Measurements from ENCODE around the gene SCUBE3.

DNA sequence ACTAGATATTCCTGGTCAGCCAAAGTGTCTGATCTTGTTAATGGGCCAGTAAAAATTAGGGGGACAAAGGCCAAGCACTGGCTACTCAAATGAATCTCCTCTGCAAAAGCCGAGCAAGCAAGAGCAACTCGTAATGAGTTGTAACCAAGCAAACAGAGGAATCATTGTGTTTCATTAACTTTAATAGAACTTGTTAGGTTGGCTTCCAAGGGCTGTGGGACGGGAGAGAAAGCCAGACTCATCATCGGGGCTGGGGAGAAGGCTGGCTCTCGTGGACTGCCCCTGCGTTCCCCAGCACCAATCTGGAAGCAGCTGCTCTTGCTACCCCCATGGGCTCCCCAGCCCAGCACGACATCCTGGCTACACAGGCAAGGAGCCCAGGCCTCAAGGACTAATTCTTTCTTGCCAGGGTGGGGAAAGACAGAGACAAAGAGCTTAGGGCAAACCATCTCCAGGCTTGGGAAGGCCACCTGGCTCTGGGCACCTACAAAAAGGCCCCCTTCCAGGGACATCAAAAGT, 10.5 kb upstream of the SCUBE3 start:
- TF ChIP-seq, protein P1, sequence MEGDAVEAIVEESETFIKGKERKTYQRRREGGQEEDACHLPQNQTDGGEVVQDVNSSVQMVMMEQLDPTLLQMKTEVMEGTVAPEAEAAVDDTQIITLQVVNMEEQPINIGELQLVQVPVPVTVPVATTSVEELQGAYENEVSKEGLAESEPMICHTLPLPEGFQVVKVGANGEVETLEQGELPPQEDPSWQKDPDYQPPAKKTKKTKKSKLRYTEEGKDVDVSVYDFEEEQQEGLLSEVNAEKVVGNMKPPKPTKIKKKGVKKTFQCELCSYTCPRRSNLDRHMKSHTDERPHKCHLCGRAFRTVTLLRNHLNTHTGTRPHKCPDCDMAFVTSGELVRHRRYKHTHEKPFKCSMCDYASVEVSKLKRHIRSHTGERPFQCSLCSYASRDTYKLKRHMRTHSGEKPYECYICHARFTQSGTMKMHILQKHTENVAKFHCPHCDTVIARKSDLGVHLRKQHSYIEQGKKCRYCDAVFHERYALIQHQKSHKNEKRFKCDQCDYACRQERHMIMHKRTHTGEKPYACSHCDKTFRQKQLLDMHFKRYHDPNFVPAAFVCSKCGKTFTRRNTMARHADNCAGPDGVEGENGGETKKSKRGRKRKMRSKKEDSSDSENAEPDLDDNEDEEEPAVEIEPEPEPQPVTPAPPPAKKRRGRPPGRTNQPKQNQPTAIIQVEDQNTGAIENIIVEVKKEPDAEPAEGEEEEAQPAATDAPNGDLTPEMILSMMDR (IDR thresholded peaks at IDR 0.05; ENCODE audit: insufficient read depth, low read length, poor library complexity, severe bottlenecking): no peak
- TF ChIP-seq EZH2phosphoT487 (conservative IDR thresholded peaks at IDR 0.05; ENCODE audit: low read length): no peak
